HUES64 (cell line): ENCODE results near the gene TF.

ENCODE experiments used
- H3K27ac ChIP-seq: 2 replicates; pipeline ENCODE4 v1.7.0; 2013; ENCODE audit warnings: low read depth, low read length, inconsistent platforms
- H3K27me3 ChIP-seq: 2 replicates; pipeline ENCODE4 v1.6.1; 2013; ENCODE audit warnings: mild to moderate bottlenecking, low read length; ENCODE audit not compliant: insufficient read depth
- H3K36me3 ChIP-seq: 2 replicates; pipeline ENCODE4 v1.6.1; 2013; ENCODE audit warnings: mild to moderate bottlenecking, low read length; ENCODE audit not compliant: insufficient read depth
- H3K4me1 ChIP-seq: 2 replicates; pipeline ENCODE4 v1.6.1; 2013; ENCODE audit warnings: mild to moderate bottlenecking, low read length, moderate library complexity; ENCODE audit not compliant: insufficient read depth
- H3K4me3 ChIP-seq: 2 replicates; pipeline ENCODE4 v1.5.1; 2013; ENCODE audit warnings: mild to moderate bottlenecking, low read length, moderate library complexity
- H3K9ac ChIP-seq: 2 replicates; pipeline ENCODE4 v1.6.1; 2013; ENCODE audit warnings: mild to moderate bottlenecking, low read depth, low read length
- H3K9me3 ChIP-seq: 2 replicates; pipeline ENCODE4 v1.6.1; 2013; ENCODE audit warnings: low read depth, low read length; ENCODE audit not compliant: insufficient read depth
- WGBS: fragments of 150-250, 120-280 bp; methylation state at CpG from one replicate; pipeline ENCODE4 v1.1.7; 2013; ENCODE audit warnings: missing lambda C conversion rate; 5-methylcytosine and 5-hydroxymethylcytosine counted together

Gene TF

GRCh38 chr3:133831966-133832801 is 86.0 kb downstream of the TF start:
- Histone ChIP-seq H3K9ac (no peak overlapping the region), H3K9me3 (no peaks in the 10 kb centered on the region), H3K27me3 (no peaks in the 10 kb centered on the region), H3K36me3 (no peaks in the 10 kb centered on the region), H3K4me3 (no peak overlapping the region), H3K27ac (no peak overlapping the region), H3K4me1 (no peaks in the 10 kb centered on the region)
- WGBS = 73% methylated on average over 13 of the region's 13 CpGs

GRCh38 chr3:133832802-133833144 is 86.6 kb downstream of the TF start:
- no peaks in the 10 kb centered on the region for H3K4me1 ChIP-seq
- no peaks in the 10 kb centered on the region for H3K36me3 ChIP-seq
- no peaks in the 10 kb centered on the region for H3K27me3 ChIP-seq
- no peak overlapping the region for H3K4me3 ChIP-seq
- H3K9ac ChIP-seq = no peak overlapping the region
- H3K27ac ChIP-seq = no peak overlapping the region
- 96% methylated on average over 10 of the region's 10 CpGs for WGBS
- no peaks in the 10 kb centered on the region for H3K9me3 ChIP-seq

GRCh38 chr3:133833267-133833666 is 87.1 kb downstream of the TF start:
- no peak overlapping the region for H3K4me3 ChIP-seq
- H3K9ac ChIP-seq = no peak overlapping the region
- H3K4me1 ChIP-seq = no peaks in the 10 kb centered on the region
- WGBS = 90% methylated on average over 5 of the region's 5 CpGs
- H3K27ac ChIP-seq = no peak overlapping the region
- no peaks in the 10 kb centered on the region for H3K9me3 ChIP-seq
- no peaks in the 10 kb centered on the region for H3K36me3 ChIP-seq
- H3K27me3 ChIP-seq = no peaks in the 10 kb centered on the region

GRCh38 chr3:133833880-133834620 is 87.9 kb downstream of the TF start:
- H3K27me3 ChIP-seq = no peaks in the 10 kb centered on the region
- H3K36me3 ChIP-seq = no peaks in the 10 kb centered on the region
- no peaks in the 10 kb centered on the region for H3K9me3 ChIP-seq
- H3K27ac ChIP-seq = no peak overlapping the region
- no peak overlapping the region for H3K9ac ChIP-seq
- 91% methylated on average over 13 of the region's 13 CpGs for WGBS
- H3K4me1 ChIP-seq = no peaks in the 10 kb centered on the region
- no peak overlapping the region for H3K4me3 ChIP-seq

GRCh38 chr3:133834621-133835417 is 88.6 kb downstream of the TF start:
- 94% methylated on average over 14 of the region's 14 CpGs for WGBS
- H3K36me3 ChIP-seq = no peaks in the 10 kb centered on the region
- H3K4me3 ChIP-seq = no peak overlapping the region
- H3K9me3 ChIP-seq = no peaks in the 10 kb centered on the region
- H3K27ac ChIP-seq = no peak overlapping the region
- H3K4me1 ChIP-seq = no peaks in the 10 kb centered on the region
- H3K27me3 ChIP-seq = no peaks in the 10 kb centered on the region
- H3K9ac ChIP-seq = no peak overlapping the region

GRCh38 chr3:133835418-133835743 is 89.2 kb downstream of the TF start:
- no peaks in the 10 kb centered on the region for H3K27me3 ChIP-seq
- H3K27ac ChIP-seq = no peak overlapping the region
- H3K36me3 ChIP-seq = no peaks in the 10 kb centered on the region
- no peak overlapping the region for H3K4me3 ChIP-seq
- H3K9ac ChIP-seq = no peak overlapping the region
- H3K9me3 ChIP-seq = no peaks in the 10 kb centered on the region
- WGBS = 94% methylated on average over 3 of the region's 3 CpGs
- no peaks in the 10 kb centered on the region for H3K4me1 ChIP-seq

- Histone ChIP-seq H3K4me3 (no peak overlapping the region), H3K4me1 (no peaks in the 10 kb centered on the region), H3K27me3 (no peaks in the 10 kb centered on the region), H3K36me3 (no peaks in the 10 kb centered on the region), H3K9ac (no peak overlapping the region), H3K27ac (no peak overlapping the region), H3K9me3 (no peaks in the 10 kb centered on the region)
- 72% methylated on average over 4 of the region's 4 CpGs for WGBS
Observed at GRCh38 chr3:133835961-133836360, 89.8 kb downstream of the TF start.

- Histone ChIP-seq H3K27me3 (no peaks in the 10 kb centered on the region), H3K9me3 (no peaks in the 10 kb centered on the region), H3K4me3 (no peak overlapping the region), H3K9ac (no peak overlapping the region), H3K36me3 (no peaks in the 10 kb centered on the region), H3K4me1 (no peaks in the 10 kb centered on the region), H3K27ac (no peak overlapping the region)
- WGBS = 88% methylated on average over 6 of the region's 6 CpGs
Observed at GRCh38 chr3:133836497-133837158, 90.4 kb downstream of the TF start.

GRCh38 chr3:133837487-133838295 is 91.5 kb downstream of the TF start:
- Histone ChIP-seq H3K27me3 (no peaks in the 10 kb centered on the region), H3K27ac (no peak overlapping the region), H3K36me3 (no peaks in the 10 kb centered on the region), H3K4me1 (no peaks in the 10 kb centered on the region), H3K9ac (no peak overlapping the region), H3K4me3 (no peak overlapping the region), H3K9me3 (no peaks in the 10 kb centered on the region)
- 94% methylated on average over 22 of the region's 22 CpGs for WGBS

GRCh38 chr3:133838296-133838789 is 92.2 kb downstream of the TF start:
- H3K9ac ChIP-seq = no peak overlapping the region
- no peak overlapping the region for H3K27ac ChIP-seq
- WGBS = 95% methylated on average over 4 of the region's 4 CpGs
- H3K27me3 ChIP-seq = no peaks in the 10 kb centered on the region
- H3K36me3 ChIP-seq = no peaks in the 10 kb centered on the region
- no peaks in the 10 kb centered on the region for H3K4me1 ChIP-seq
- H3K4me3 ChIP-seq = no peak overlapping the region
- no peaks in the 10 kb centered on the region for H3K9me3 ChIP-seq
